ENCODE data around the gene SIRT1.

DNA sequence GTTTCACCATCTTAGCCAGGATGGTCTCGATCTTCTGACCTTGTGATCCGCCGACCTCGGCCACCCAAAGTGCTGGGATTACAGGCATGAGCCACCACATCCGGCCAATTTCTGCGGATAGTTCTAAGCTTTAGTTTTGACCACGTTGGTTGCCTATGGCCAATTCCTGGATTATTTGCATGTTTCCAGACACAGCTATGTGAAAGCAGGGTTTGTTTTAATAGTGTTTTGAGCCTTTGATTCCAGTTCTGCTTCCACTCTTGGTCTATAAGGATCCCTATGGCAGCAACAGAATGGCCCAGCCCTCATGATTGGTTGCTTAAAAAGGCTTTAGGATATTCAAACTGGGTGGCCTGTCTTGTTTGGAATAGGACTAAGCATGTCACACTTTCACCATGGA is 19.1 kb downstream of the SIRT1 start:
- TF ChIP-seq, protein P1, sequence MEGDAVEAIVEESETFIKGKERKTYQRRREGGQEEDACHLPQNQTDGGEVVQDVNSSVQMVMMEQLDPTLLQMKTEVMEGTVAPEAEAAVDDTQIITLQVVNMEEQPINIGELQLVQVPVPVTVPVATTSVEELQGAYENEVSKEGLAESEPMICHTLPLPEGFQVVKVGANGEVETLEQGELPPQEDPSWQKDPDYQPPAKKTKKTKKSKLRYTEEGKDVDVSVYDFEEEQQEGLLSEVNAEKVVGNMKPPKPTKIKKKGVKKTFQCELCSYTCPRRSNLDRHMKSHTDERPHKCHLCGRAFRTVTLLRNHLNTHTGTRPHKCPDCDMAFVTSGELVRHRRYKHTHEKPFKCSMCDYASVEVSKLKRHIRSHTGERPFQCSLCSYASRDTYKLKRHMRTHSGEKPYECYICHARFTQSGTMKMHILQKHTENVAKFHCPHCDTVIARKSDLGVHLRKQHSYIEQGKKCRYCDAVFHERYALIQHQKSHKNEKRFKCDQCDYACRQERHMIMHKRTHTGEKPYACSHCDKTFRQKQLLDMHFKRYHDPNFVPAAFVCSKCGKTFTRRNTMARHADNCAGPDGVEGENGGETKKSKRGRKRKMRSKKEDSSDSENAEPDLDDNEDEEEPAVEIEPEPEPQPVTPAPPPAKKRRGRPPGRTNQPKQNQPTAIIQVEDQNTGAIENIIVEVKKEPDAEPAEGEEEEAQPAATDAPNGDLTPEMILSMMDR (IDR thresholded peaks at IDR 0.05; ENCODE audit: low read length) = no peak
- TF ChIP-seq EZH2 (optimal IDR thresholded peaks at IDR 0.05; ENCODE audit: low read depth, low read length) (no peak), EZH2phosphoT487 (IDR thresholded peaks at IDR 0.05; ENCODE audit: low read length) (no peak)

Measured in MM.1S (cell line).